GM21367 (cell line): ENCODE measurements around the gene TMEM231.
"Not testable (repeated sequence)": the region's sequence is repeated elsewhere in the genome, so short reads cannot be mapped to it uniquely, and the experiment has no call there.

Source experiments
- ATAC-seq: cut with Tn5 transposase; IDR thresholded peaks from one replicate; pipeline ENCODE4 v1.9.1; 2021; ENCODE audit not compliant: unreplicated experiment

The TMEM231 gene

GRCh38 chr16:75567911-75568310, 11.9 kb upstream of the TMEM231 start:
- no peak for ATAC-seq

GRCh38 chr16:75566758-75567255, 10.8 kb upstream of the TMEM231 start:
- ATAC-seq = no peak

- peak; percentile 63 for ATAC-seq
Observed at GRCh38 chr16:75566040-75566757, 10.1 kb upstream of the TMEM231 start, which contains the start of gene GABARAPL2. Gene GABARAPL2 (plus strand): TSS chr16:75566379. CDS start chr16:75566487, 108 bp downstream.

- peak; percentile 7 for ATAC-seq
Observed at GRCh38 chr16:75565640-75566039, 9.6 kb upstream of the TMEM231 start.

GRCh38 chr16:75559564-75560372, 3.7 kb upstream of the TMEM231 start:
- no peak for ATAC-seq

- ATAC-seq = no peak
Observed at GRCh38 chr16:75558846-75559401, 2.9 kb upstream of the TMEM231 start.

GRCh38 chr16:75556431-75556950, 439 bp upstream of the TMEM231 start:
- no peak for ATAC-seq

GRCh38 chr16:75555213-75555706, 792 bp downstream of the TMEM231 start:
- ATAC-seq = peak; percentile 20

- no peak for ATAC-seq
Observed at GRCh38 chr16:75552951-75553350, 3.1 kb downstream of the TMEM231 start.

GRCh38 chr16:75550211-75550662, 5.8 kb downstream of the TMEM231 start:
- peak; percentile 80 for ATAC-seq

- ATAC-seq = not testable (repeated sequence)
Observed at GRCh38 chr16:75548456-75548855, 7.6 kb downstream of the TMEM231 start.

GRCh38 chr16:75546293-75546692, 9.8 kb downstream of the TMEM231 start:
- ATAC-seq = no peak

GRCh38 chr16:75545879-75546278, 10.2 kb downstream of the TMEM231 start:
- ATAC-seq = not testable (repeated sequence)

- not testable (repeated sequence) for ATAC-seq
Observed at GRCh38 chr16:75542462-75542861, 13.6 kb downstream of the TMEM231 start.

- ATAC-seq = no peak
Observed at GRCh38 chr16:75541236-75541635, 14.8 kb downstream of the TMEM231 start.

GRCh38 chr16:75538882-75539565, 17.0 kb downstream of the TMEM231 start:
- ATAC-seq = not testable (repeated sequence)

- ATAC-seq = no peak
Observed at GRCh38 chr16:75537776-75538175, 18.3 kb downstream of the TMEM231 start.

- no peak for ATAC-seq
Observed at GRCh38 chr16:75535901-75536300, 20.2 kb downstream of the TMEM231 start, which contains the start of gene CHST5. Gene CHST5 (minus strand): TSS chr16:75536108. CDS start chr16:75530384, 5,724 bp downstream.

- ATAC-seq = no peak
Observed at GRCh38 chr16:75535211-75535843, 20.7 kb downstream of the TMEM231 start.
